ENCODE measurements around the gene HRCT1. TPM values are rescaled to one million over a fixed set of nuclear protein-coding genes. Genes with fewer than 3 reads are reported as not detected.
"Not testable (repeated sequence)": the region's sequence is repeated elsewhere in the genome, so short reads cannot be mapped to it uniquely, and the experiment has no call there.

Gene HRCT1
- total and polyA plus RNA-seq, 12 donors: 0.35 to 5.9 (median 1.7) TPM; not detected in 3

DNA sequence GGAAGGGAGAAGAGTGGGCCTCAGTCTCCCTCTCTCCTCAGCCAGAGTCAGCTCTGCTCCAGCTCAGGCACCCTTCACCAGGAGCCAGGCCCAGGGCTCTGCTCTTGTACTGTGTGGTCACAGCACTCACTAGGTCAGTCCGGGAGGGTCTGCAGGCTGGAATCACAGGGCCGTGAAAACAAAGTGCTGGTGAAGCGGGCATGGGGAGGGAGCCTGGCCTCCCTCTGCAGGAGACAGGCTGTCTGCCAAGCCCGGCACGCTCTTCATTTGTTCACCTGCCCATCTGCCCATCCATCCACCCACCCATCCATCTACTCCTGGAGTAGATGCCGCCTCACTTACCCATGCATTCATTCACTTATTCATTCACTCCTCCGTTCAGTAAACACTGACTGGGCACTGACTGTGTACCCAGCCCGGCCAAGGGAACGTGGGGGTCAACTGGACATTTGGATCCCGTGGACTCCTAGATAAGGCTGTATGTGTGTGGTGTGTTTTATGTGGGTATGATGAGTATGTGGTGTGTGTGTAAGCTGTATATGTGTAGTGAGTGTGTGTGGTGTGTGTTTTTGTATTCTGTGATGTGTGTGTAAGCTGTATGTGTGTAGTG lies 6.9 kb downstream of the HRCT1 start:
- no peak for TF ChIP-seq POLR2A (IDR thresholded peaks at IDR 0.05)
- TF ChIP-seq CTCF (IDR thresholded peaks at IDR 0.05): no peak
- WGBS, 4 donors: 83 to 91% (median 87%) methylated on average over 10 of the region's 10 CpGs
- H3K27me3 ChIP-seq: no peaks in the 10 kb centered on the region
- no peak for DNase-seq
- H3K9me3 ChIP-seq (replicated peaks in 1 of 3): no peaks in the 10 kb centered on the region
- H3K27ac ChIP-seq: peak overlapping the region in 1 of 5 donors; percentile 14
- intact Hi-C loops (cut with DNase I): no loop called here
- H3K4me3 ChIP-seq: no peak overlapping the region
- H3K4me1 ChIP-seq (replicated peaks in 1 of 2): peaks cover 21 to 29% of the 10 kb centered on the region in 2 donors
- H3K36me3 ChIP-seq (replicated peaks in 1 of 2): no peaks in the 10 kb centered on the region

DNA sequence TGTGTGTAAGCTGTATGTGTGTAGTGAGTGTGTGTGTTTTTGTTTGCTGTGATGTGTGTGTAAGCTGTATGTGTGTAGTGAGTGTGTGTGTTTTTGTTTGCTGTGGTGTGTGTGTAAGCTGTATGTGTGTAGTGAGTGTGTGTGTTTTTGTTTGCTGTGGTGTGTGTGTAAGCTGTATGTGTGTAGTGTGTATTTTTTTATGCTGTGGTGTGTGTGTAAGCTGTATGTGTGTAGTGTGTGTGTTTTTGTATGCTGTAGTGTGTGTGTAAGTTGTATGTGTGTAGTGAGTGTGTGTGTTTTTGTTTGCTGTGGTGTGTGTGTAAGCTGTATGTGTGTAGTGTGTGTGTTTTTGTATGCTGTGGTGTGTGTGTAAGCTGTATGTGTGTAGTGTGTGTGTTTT lies 7.4 kb downstream of the HRCT1 start:
- not testable (repeated sequence) for H3K9me3 ChIP-seq (replicated peaks in 1 of 3); H3K4me3 ChIP-seq

GRCh38 chr9:35914301-35914807 lies 8.4 kb downstream of the HRCT1 start:
- intact Hi-C loops (cut with DNase I): no loop called here
- H3K27me3 ChIP-seq: no peaks in the 10 kb centered on the region
- peak; percentile 80 to 96 (median 94) for DNase-seq
- no peaks in the 10 kb centered on the region for H3K36me3 ChIP-seq (replicated peaks in 1 of 2)
- no peaks in the 10 kb centered on the region for H3K9me3 ChIP-seq (replicated peaks in 1 of 3)
- peaks cover 8 to 14% of the 10 kb centered on the region in 2 donors for H3K4me1 ChIP-seq (replicated peaks in 1 of 2)
- TF ChIP-seq CTCF (IDR thresholded peaks at IDR 0.05) (no peak), POLR2A (IDR thresholded peaks at IDR 0.05) (peak in 1 of 2 donors; percentile 62)
- WGBS, 4 donors: 12 to 21% (median 14%) methylated on average over 6 to 9 of the region's 9 CpGs
- peak overlapping the region in 4 of 5 donors; percentile 39 to 71 (median 52) for H3K27ac ChIP-seq
- no peak overlapping the region for H3K4me3 ChIP-seq

More for the DNA sequence above, 7.4 kb downstream of the HRCT1 start:
- H3K27ac ChIP-seq; H3K36me3 ChIP-seq (replicated peaks in 1 of 2); intact Hi-C loops (cut with DNase I); H3K27me3 ChIP-seq; DNase-seq: not testable (repeated sequence)
- peaks cover 16 to 24% of the 10 kb centered on the region in 2 donors for H3K4me1 ChIP-seq (replicated peaks in 1 of 2)

DNA sequence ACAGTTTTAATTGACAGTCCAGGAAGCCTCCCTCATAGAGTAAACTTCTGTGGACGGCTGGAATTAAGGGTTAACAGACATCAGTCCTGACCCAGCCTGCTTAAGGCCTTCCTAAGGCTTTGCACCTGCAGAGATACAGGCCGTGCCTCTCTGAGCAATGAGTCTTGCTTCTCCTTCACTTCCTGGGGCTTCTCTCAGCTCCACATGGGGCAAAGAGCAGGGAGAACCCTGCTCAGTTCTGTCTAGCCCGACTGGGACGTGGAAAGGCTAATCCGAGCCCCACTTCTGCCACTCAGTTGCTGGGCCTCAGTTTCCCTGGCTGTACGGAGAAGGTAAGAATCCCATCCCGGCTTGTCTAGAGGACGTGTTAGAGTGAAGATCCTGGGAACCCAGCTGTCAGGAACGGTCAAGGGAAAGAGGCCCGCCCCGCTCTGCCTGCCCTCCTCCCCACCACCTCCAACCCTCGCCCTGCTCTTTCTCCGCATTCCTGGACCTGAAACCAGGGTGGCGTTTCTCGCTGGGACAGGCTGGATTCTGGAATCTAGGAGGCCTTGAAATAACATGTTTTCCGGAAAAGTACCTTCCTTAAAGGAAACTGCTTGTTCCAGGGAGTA lies 9.8 kb downstream of the HRCT1 start:
- 82 to 88% (median 86%) methylated on average over 15 to 16 of the region's 16 CpGs for WGBS, 4 donors
- Histone ChIP-seq H3K4me3 (no peak overlapping the region), H3K36me3 (replicated peaks in 1 of 2) (no peaks in the 10 kb centered on the region), H3K9me3 (replicated peaks in 1 of 3) (no peaks in the 10 kb centered on the region), H3K27ac (peak overlapping the region in 1 of 5 donors; percentile 69), H3K4me1 (replicated peaks in 1 of 2) (peaks cover 8 to 9% of the 10 kb centered on the region in 2 donors), H3K27me3 (no peaks in the 10 kb centered on the region)
- no peak for DNase-seq
- TF ChIP-seq CTCF (IDR thresholded peaks at IDR 0.05) (no peak), POLR2A (IDR thresholded peaks at IDR 0.05) (no peak)
- intact Hi-C loops (cut with DNase I): no loop called here

Data from adrenal gland (tissue), 12 donors.